GM18520 (cell line): Measurements from ENCODE around the gene MEFV.
A peak's percentile ranks its signal among the peaks of the same experiment; 100 is the strongest.
"Not testable (repeated sequence)": the region's sequence is repeated elsewhere in the genome, so short reads cannot be mapped to it uniquely, and the experiment has no call there.

Source experiments
- ATAC-seq: cut with Tn5 transposase; IDR thresholded peaks from one replicate; pipeline ENCODE4 v1.9.1; 2021; ENCODE audit not compliant: unreplicated experiment

Gene MEFV

DNA sequence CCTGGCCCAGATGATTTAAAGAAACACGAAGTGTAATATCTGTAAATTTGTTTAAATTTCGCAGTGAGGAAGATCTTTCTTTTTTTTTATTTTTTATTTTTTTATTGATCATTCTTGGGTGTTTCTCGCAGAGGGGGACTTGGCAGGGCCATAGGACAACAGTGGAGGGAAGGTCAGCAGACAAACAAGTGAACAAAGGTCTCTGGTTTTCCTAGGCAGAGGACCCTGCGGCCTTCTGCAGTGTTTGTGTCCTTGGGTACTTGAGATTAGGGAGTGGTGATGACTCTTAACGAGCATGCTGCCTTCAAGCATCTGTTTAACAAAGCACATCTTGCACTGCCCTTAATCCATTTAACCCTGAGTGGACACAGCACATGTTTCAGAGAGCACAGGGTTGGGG, 14.3 kb upstream of the MEFV start:
- not testable (repeated sequence) for ATAC-seq

DNA sequence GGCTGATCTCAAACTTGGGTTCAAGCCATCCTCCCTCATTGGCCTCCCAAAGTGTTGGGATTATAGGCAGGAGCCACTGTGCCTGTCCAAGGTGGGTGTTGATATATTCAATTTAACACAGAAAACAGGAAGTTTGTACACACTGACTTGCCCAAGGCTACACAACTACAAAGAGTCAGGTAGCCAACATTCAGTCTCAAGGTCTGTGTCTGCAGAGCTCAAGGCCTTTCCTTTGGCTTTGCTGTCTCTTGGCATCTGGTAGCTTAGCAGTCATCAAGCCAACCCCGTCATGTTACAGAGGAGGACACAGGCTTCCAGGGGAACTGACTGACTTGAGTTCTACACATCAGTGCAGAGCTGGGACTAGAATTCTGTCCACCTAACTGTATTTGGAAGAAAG, 11.9 kb upstream of the MEFV start:
- ATAC-seq: no peak

DNA sequence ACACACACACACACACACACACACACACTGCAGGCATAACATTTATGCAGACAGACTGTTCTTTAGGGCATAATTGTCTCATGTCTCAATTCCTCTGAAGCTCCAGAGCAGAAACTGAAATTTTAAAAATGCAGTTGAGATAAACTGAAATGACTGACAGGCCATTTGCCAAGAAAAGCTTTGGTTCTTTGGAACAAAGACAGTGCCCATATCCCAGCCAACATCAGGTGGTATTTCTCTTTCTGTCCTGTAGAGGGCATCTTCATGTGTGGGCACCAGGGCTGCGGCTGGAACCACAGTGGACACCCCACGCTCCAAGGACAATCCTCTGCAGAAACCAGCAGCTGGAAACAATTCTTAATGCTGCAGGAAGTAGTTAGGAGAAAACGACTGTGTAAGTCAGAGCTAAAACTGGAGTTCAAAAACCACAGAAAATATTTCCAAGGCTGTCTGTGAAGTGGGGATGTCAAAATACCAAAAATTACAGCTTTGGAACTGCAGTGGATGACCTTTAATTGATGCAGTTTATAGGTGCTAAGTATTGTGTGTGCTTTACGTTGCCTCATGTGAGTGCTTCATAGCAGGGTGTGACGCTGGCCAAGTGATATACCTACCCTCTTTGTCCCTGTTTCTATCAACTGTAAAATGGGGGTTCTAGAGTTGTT, 10.6 kb upstream of the MEFV start:
- no peak for ATAC-seq

DNA sequence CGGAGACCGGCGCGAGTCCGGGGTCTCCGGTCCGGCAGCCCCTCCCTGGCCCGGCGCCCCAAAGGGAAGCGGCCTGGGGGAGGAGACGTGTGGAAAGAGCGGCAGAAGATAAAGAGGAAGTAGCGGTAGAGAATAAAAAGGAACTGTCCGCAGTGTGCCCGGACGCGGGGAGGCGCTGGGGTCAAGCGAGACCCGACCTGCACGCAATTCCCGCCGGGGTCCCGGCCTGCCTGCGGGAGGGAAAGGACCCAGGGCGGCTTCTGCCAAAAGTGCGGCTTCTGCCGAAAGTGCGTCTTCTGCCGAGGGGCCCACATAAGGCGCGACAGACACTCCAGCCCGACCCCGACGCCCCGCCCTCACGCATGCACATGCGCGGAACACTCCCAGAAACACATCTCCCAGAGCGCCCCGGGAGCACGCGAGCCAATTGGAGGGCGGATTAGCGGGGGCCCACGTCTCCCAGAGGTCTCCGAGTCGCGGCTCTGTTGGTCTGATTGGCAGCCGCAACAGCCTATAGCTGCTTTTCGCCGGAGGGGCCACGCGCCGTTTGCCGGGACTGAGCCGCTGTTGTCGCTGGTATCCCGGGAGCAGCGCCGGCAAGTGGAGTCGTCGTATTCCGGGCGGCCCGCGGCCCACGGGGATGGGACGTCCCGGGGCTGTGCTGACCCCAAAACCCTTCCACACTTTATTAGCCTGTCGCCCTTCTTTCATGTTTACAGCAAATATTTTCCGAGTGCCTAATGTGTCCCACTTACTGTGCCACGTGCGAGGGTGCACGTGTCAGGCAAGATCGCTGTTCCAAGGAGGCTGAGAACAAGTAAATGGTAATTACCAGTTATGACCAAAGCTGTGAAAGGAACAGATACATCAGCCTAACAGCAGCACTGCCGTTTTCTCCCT, 8.0 kb upstream of the MEFV start:
- ATAC-seq: peak; percentile 69

DNA sequence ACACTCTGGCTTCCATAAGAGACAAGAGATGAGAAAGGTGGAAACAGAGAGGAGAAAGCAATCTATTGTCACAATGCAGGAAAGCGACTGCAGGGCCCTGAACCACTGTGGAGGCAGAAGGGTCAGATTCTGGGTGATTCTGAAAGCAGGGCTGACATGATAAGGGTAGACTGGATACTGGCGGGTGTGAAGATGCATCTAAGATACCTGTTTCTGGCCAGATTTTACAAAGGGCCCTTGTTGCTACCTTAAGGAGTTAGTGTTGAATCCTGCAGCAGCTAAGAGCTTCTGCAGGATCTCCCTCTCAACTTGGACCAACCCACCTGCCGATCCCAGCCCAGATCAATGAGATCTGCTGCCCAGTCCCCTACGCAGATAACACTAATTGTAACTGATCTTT, 6.1 kb upstream of the MEFV start:
- no peak for ATAC-seq

DNA sequence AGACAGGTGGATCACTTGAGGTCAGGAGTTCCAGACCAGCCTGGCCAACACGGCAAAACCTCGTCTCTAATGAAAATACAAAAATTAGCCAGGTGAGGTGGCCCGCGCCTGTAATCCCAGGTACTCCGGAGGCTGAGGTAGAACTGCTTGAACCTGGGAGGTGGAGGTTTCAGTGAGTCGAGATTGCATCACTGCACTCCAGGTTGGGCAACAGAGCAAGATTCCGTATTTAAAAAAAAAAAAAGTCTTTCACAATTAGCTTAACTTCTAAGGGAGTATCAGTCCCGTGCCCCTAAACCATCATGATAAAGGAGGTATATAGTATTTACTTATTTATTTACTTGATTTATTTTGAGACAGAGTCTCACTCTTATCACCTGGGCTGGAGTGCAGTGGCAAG, 3.4 kb upstream of the MEFV start:
- ATAC-seq: no peak

DNA sequence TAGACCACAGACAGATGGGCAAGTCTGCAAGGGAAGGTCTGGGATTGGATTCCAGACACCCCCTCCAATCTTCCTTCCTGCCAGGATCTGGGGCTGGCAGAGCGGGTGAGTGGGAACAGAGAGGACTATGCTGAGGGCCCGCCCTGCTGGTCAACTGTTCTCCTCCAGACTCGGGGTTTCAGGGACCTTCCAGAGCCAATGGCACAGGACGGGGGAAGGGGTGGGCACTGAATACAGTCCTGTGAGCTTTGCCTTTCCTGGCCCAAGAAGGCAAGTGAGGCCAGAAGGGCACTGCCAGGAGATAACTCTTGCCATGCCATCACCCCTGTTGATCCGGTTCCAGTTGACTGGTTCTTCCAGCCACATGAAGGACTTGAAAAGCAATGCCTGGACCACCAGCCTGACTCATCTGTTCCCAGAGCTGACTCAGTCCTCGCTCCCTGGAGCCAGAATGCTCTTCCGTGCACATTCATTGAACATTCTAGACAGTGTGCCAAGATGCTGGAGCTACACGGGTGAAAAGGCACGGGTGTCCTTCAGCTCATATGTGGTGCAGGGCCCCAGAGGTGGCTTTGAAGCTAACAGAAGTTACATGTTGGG, 533 bp upstream of the MEFV start:
- ATAC-seq: no peak

DNA sequence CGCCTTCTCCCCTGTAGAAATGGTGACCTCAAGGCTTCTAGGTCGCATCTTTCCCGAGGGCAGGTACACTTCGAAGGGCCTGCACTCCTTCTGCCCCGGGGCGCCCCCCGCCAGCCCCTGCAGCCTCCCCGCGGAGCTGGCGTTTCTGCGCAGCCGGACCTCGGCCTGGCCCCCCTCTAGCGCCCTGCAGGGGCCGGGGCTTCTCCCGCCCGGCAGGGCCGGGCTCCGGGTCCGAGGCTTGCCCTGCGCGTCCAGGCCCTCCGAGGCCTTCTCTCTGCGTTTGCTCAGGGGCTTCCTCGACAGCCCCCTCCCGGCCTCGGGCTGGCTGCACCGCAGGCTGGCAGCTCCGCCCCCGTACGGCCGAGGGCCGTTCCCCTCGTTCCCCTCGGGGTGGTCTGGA, 2.1 kb downstream of the MEFV start:
- no peak for ATAC-seq

DNA sequence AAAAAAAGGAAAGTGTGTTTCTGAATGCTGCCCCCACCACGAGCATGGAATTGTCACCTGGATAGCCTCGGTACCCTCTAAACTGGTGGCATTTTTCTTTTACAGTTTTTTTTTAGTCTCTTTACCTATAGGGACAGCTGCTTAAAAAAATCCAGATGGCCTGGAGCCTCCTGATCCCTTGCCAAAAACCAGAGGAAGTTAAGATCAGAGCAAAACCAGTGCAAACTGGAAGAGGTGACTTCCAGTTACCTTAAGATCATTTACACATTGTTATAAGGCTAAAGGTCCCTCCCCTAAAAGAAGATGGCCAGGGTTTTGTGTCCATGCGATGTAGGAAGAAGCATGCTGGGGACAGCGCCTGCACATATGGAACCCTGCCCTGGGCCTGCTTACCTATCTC, 3.5 kb downstream of the MEFV start:
- ATAC-seq: no peak

DNA sequence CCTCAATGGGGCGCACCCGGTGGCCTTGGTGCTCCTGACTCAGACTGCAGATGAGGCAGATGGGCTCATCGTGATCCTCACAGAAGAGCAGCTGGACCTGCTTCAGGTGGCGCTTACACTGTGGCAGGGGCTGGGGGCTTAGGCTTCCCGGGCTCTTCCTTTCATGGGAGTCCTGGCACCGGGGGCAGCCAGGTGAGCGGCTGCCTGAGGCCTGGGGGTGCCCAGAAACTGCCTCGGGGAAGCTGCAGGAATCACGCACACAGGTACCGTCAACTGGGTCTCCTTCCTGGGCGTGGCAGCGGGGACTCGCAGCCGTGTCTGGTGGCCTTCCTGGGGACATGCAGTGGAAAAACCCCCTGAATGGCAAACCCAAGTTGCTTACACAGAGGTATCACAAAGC, 7.0 kb downstream of the MEFV start:
- no peak for ATAC-seq

DNA sequence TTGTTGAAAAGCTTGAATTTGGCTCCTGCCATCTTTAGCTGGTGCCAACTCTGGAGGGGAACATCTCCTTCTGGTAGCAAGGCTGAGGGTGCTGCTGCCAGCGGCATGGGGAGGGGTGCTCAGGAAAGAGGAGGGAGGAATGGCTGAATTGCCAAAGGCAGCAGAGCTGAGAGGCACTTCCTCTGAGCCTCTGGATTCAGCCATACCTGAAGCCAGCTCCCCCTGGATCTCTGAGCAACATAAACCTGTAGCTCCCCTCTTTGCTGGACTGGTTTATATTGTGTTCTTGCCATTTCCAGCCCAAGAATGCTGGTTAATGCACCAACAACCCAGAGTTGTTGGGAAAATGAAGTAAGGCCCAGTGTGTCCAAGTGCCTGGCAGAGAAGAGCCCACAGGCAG, 7.4 kb downstream of the MEFV start:
- no peak for ATAC-seq

DNA sequence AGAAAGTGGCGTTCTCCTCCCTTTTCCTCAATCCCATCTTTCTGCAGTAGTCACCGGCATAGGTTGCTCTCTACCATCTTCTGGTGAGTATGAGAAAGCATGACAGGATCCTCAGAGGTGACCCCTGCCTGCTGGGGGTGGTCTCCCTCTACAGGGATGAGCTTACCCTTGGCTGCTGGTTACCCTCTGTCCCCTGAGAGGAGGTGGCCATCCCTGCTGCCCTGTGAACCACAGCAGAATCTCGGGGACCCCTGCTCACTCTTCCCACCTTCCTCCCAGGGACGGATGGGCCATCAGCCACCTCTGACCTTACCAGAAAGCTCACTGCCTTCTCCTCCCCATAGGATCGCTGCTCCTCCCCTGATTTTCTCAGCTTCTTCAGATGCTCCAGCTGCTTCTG, 7.8 kb downstream of the MEFV start:
- no peak for ATAC-seq

DNA sequence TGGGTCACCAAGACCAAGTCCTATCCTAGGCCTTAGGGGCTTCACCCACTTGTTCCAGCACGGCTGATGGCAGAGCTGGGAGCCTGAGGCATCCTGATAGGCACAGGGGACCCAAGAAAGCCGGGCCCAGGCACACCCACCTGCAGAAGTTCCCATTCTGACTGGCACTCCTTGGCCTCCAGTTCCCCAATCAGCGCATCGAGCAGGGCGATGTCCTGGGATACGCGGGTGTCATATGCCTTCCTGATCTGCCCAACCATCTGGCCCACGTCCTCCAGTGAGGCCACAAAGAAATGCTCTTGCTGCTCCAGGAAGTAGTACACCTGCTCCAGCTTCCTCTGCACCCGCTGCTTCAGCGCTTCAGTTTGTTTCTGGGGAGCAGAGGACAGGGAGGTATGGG, 9.6 kb downstream of the MEFV start:
- ATAC-seq: no peak

DNA sequence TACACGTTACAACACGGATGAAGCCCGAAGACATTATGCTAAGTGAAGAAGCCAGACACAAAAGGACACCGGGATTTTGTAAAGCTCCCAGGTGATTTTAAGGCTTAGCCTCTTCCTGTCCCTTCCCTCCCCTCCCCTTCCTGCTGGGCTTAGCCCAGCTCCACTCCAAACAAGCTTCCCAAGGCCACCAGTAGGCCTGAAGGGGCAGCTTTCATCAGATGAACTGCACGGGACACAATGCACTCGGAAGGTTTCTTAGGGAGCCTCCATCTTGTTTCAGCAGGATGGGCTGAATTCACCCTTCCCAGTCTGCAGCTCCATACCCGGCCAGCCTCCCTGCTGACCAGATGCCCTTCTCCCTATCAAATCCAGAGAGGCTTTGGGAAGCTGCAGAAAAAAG, 10.4 kb downstream of the MEFV start:
- ATAC-seq: no peak

DNA sequence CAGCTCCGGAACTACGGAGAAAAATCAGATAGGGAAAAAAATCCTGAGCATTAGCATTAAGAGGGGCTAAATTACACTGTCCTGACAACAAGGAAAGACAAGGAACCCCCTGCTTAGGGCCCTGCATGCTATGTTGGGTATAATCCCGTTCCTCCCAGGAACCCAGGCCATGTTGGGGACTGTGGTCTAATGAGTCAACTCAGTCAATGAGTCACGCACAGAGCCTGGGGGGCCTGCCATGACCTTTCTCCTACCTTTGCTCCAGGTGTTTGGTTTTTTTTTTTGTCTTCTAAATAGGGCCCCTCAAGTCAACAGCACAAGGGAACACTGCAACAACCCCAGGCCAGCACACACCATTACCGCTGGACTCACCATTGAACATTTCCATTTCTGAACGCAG, 12.6 kb downstream of the MEFV start:
- ATAC-seq: no peak

DNA sequence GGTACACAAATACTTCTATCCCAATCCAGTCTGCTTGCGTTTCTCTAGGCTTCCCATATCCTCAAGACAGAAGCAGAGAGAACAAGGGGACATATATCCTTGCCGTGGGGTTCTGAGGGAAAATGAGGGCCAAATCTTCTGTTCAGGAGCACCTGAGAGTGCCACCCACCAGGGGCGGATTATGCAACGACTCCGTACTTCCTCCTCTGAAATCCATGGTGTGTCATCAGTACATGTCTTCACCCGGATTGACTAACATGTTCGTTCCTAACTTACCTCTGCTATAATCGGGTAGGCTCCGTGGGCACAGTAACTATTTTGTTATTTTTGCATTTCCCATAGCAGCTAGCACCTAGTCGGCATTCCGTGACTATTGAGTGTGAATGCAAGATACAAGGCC, 13.7 kb downstream of the MEFV start:
- no peak for ATAC-seq

DNA sequence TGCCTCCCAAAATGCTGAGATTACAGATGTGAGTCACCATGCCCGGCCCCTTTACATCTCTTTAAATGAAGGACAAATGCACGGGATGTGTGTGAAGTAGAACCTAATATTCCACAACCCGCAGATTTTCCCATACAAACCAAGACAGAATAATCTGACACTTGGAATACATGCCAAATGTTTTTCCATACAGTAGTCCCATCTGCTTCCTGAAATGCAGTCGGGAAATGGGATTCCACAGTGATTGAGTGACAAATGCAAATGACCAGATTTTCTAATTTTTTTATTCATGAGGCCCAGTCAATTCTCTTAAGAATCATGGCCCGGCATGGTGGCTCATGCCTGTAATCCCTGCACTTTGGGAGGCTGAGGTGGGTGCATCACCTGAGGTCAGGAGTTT, 14.7 kb downstream of the MEFV start:
- ATAC-seq: no peak

DNA sequence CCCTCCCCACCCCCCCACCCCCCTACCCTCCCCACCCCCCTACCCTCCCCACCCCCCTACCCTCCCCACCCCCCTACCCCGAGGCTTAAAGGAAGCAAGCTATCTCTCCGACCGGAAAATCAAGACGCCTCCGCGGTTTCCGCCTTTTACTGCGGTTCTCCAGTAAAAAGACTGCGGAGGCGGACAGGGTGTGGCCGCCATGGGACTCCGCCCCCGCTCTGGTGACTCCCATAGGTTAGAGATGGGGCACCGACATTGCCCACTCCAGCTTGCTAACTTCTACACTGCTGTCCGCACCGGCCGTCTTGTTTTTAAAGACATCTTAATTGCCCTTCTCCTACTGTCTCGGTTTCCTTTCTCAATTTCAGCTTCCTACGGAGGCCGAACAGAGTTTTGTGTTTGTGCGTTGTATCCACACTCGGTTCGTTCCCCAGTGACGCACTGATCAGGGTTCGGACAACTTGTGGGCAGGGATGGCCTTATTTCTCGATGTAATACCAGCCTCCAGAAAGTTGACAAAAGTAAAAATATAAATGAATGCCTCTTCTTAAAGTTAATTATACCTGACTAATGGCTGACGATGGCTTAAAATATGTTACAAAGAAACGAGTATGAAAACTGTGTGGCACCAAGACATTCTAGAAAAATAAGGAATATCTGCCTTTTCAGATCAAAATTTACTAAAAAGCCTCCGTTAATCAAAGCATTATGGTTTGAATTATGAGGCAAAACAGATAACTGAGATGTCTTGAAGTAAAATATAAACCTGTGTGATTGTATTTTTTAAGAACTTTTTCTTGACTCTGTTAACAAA, 20.4 kb downstream of the MEFV start:
- ATAC-seq: no peak

DNA sequence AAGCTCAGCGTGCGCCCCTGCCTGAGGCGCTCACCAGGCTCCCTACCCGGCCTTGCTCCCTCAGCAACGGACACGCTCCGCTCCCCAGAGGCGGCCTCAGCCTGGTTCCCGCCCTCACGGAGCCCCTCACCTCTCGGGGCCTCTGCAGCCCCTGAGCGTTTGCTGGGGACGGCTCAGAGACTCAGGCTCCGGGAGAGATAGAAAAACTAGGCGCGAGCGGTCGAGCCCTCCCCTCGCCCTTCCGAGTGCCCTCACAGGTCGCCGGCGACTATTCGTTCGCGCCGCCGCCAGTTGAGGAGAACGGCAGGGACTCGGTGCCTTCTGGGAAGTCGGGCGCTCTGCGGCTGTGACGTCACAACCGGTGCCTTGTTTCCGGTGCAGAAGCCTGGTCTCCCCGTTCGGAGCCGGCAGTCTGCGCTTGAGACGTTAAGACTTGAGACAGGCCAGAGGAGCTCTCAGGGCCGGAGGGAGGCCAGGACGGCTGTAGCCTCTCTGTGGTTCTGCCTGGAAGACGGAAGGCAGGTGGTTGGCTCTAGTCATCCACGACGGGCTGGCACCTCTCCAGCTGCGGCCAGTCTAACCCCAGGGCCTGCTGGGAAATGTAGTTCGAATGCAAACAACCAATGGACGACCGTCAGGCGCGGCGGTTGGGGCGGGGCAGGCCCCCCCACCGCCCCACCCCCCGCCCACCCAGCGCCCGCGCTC, 21.4 kb downstream of the MEFV start, which contains the start of gene ZNF200:
ZNF200 (minus strand) TSS at position 302 of the 705 bp plus-strand sequence. CDS start 1,403 bp downstream, outside the sequence.
- peak; percentile 89 for ATAC-seq

DNA sequence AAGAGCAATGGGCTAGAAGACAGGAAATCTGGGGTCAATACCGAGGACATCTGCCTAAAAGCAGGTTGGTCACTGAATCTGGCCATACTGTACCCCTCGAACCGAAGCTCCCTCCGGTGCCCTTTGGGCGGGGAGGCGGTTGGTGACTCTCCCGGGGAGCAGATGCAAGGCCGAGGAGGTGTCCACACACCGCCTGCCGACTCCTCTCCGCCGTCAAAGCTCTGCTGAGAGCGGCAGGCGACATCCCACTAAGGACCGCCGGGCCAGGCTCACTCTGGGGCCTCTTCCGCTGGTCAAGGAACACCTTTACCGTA, 21.9 kb downstream of the MEFV start:
- ATAC-seq: no peak
